ENCODE measurements around the gene EVX2. TPM values are rescaled to one million over a fixed set of nuclear protein-coding genes. Genes with fewer than 3 reads are reported as not detected.

The EVX2 gene
- total RNA-seq, 1 experiment from 2014 or later = not detected

GRCh38 chr2:176110415-176111308 is 26.9 kb upstream of the EVX2 start:
- ATAC-seq (no peak), DNase-seq (ENCODE audit: low spot score) (no peak)
- TF ChIP-seq GRHL2 (CRISPR knock-in tag; IDR thresholded peaks at IDR 0.05; ENCODE audit: insufficient replicate concordance, severe bottlenecking) (no peak), OVOL2 (CRISPR knock-in tag; IDR thresholded peaks at IDR 0.05; ENCODE audit: borderline replicate concordance) (no peak), ATF3 (CRISPR knock-in tag; conservative IDR thresholded peaks at IDR 0.05) (no peak), PRRX2 (CRISPR knock-in tag; IDR thresholded peaks at IDR 0.05) (no peak), CREB1 (CRISPR knock-in tag; IDR thresholded peaks at IDR 0.05) (no peak), AR (CRISPR knock-in tag; IDR thresholded peaks at IDR 0.05) (no peak), CDX4 (CRISPR knock-in tag; IDR thresholded peaks at IDR 0.05; ENCODE audit: borderline replicate concordance) (no peak), GTF2I (CRISPR knock-in tag; conservative IDR thresholded peaks at IDR 0.05) (no peak), PREB (CRISPR knock-in tag; IDR thresholded peaks at IDR 0.05; ENCODE audit: borderline replicate concordance) (no peak), E2F5 (CRISPR knock-in tag; IDR thresholded peaks at IDR 0.05) (no peak), ZBTB43 (CRISPR knock-in tag; IDR thresholded peaks at IDR 0.05) (no peak), FOXP1 (CRISPR knock-in tag; IDR thresholded peaks at IDR 0.05; ENCODE audit: borderline replicate concordance) (no peak), ZNF263 (CRISPR knock-in tag; IDR thresholded peaks at IDR 0.05; ENCODE audit: low read depth) (no peak), MYBL2 (CRISPR knock-in tag; IDR thresholded peaks at IDR 0.05) (no peak), MXD4 (CRISPR knock-in tag; IDR thresholded peaks at IDR 0.05; ENCODE audit: borderline replicate concordance) (no peak), ATF1 (CRISPR knock-in tag; IDR thresholded peaks at IDR 0.05) (no peak), NFYB (CRISPR knock-in tag; conservative IDR thresholded peaks at IDR 0.05; ENCODE audit: low read depth) (no peak)
- TF ChIP-seq, protein P1, sequence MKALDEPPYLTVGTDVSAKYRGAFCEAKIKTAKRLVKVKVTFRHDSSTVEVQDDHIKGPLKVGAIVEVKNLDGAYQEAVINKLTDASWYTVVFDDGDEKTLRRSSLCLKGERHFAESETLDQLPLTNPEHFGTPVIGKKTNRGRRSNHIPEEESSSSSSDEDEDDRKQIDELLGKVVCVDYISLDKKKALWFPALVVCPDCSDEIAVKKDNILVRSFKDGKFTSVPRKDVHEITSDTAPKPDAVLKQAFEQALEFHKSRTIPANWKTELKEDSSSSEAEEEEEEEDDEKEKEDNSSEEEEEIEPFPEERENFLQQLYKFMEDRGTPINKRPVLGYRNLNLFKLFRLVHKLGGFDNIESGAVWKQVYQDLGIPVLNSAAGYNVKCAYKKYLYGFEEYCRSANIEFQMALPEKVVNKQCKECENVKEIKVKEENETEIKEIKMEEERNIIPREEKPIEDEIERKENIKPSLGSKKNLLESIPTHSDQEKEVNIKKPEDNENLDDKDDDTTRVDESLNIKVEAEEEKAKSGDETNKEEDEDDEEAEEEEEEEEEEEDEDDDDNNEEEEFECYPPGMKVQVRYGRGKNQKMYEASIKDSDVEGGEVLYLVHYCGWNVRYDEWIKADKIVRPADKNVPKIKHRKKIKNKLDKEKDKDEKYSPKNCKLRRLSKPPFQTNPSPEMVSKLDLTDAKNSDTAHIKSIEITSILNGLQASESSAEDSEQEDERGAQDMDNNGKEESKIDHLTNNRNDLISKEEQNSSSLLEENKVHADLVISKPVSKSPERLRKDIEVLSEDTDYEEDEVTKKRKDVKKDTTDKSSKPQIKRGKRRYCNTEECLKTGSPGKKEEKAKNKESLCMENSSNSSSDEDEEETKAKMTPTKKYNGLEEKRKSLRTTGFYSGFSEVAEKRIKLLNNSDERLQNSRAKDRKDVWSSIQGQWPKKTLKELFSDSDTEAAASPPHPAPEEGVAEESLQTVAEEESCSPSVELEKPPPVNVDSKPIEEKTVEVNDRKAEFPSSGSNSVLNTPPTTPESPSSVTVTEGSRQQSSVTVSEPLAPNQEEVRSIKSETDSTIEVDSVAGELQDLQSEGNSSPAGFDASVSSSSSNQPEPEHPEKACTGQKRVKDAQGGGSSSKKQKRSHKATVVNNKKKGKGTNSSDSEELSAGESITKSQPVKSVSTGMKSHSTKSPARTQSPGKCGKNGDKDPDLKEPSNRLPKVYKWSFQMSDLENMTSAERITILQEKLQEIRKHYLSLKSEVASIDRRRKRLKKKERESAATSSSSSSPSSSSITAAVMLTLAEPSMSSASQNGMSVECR (CRISPR knock-in tag; IDR thresholded peaks at IDR 0.05; ENCODE audit: borderline replicate concordance) = no peak
- Mint-ChIP-seq H3K9me3 (no peaks in the 10 kb centered on the region), H3K27me3 (ENCODE audit: low read depth) (peaks cover 98% of the 10 kb centered on the region), H3K36me3 (0 out of 2 replicates have a peak, but pooled peaks cover 4% of the 10 kb centered on the region), H3K27ac (no peak overlapping the region), H3K4me1 (peaks cover 33% of the 10 kb centered on the region), H3K4me3 (no peak overlapping the region)
- ChIA-PET CTCF (interaction anchor here (0.6 to 2.2 kb wide), 12 partner anchors 10 to 444 kb away, joined by 3 to 15 read pairs (median 4); partner anchors contain the start of gene HOXD9), POLR2A (no interaction called here)

Data from WTC11 (cell line).